Esophagus mucosa (tissue), 1 donor: ENCODE data around the gene HIPK2. TPM values are rescaled to one million over a fixed set of nuclear protein-coding genes. Genes with fewer than 3 reads are reported as not detected.
"Not testable (repeated sequence)": the region's sequence is repeated elsewhere in the genome, so short reads cannot be mapped to it uniquely, and the experiment has no call there.

ENCODE experiments used
- ATAC-seq: fragments of 200-7000 bp; cut with Tn5 transposase; one replicate; pipeline ENCODE4 v1.9.1; 2020
- total RNA-seq: library from RNA; stranded (reverse); gene quantifications from one replicate; pipeline ENCODE4 v1.2.4, GENCODE V29; 2023
- donor health status: DM: yes; HTN: yes; CAD: no.

The HIPK2 gene
- total RNA-seq, 1 donor from 2014 or later, result 39.5 TPM

GRCh38 chr7:139618482-139619366 is 159.1 kb downstream of the HIPK2 start:
- ATAC-seq, result peak; percentile 55

GRCh38 chr7:139617074-139617473 is 160.7 kb downstream of the HIPK2 start:
- ATAC-seq, result no peak

GRCh38 chr7:139614886-139615285 is 162.9 kb downstream of the HIPK2 start:
- ATAC-seq, result no peak

- no peak for ATAC-seq
Measured at GRCh38 chr7:139613971-139614411, 163.8 kb downstream of the HIPK2 start.

- not testable (repeated sequence) for ATAC-seq
Measured at GRCh38 chr7:139611556-139611955, 166.2 kb downstream of the HIPK2 start.

GRCh38 chr7:139610595-139610994 is 167.2 kb downstream of the HIPK2 start:
- no peak for ATAC-seq

- ATAC-seq, result no peak
Measured at GRCh38 chr7:139603896-139604295, 173.9 kb downstream of the HIPK2 start.

GRCh38 chr7:139603282-139603681 is 174.5 kb downstream of the HIPK2 start:
- no peak for ATAC-seq

GRCh38 chr7:139602143-139602722 is 175.6 kb downstream of the HIPK2 start:
- ATAC-seq, result peak; percentile 47

GRCh38 chr7:139601176-139601575 is 176.6 kb downstream of the HIPK2 start:
- ATAC-seq, result no peak

- ATAC-seq, result no peak
Measured at GRCh38 chr7:139600306-139600705, 177.5 kb downstream of the HIPK2 start.

GRCh38 chr7:139598642-139599041 is 179.2 kb downstream of the HIPK2 start:
- ATAC-seq, result peak; percentile 66

- no peak for ATAC-seq
Measured at GRCh38 chr7:139597028-139597427, 180.8 kb downstream of the HIPK2 start.

GRCh38 chr7:139596626-139597025 is 181.2 kb downstream of the HIPK2 start:
- ATAC-seq, result no peak

GRCh38 chr7:139595806-139596205 is 182.0 kb downstream of the HIPK2 start:
- no peak for ATAC-seq

- ATAC-seq, result no peak
Measured at GRCh38 chr7:139594911-139595476, 182.8 kb downstream of the HIPK2 start.

GRCh38 chr7:139594090-139594489 is 183.7 kb downstream of the HIPK2 start:
- ATAC-seq, result no peak

- ATAC-seq, result no peak
Measured at GRCh38 chr7:139592801-139593461, 184.9 kb downstream of the HIPK2 start.

- no peak for ATAC-seq
Measured at GRCh38 chr7:139591550-139592195, 186.1 kb downstream of the HIPK2 start.

GRCh38 chr7:139589474-139589873 is 188.3 kb downstream of the HIPK2 start:
- ATAC-seq, result no peak

- no peak for ATAC-seq
Measured at GRCh38 chr7:139588632-139589031, 189.2 kb downstream of the HIPK2 start.

- no peak for ATAC-seq
Measured at GRCh38 chr7:139587535-139587934, 190.3 kb downstream of the HIPK2 start.

- no peak for ATAC-seq
Measured at GRCh38 chr7:139586286-139586685, 191.5 kb downstream of the HIPK2 start.
